HCT116 (cell line): Measurements from ENCODE around the gene RAP2B. TPM values are rescaled to one million over a fixed set of nuclear protein-coding genes. Genes with fewer than 3 reads are reported as not detected.

Experiments used
- ATAC-seq: fragments of 200-7000 bp; cut with Tn5 transposase; 2 replicates; pipeline ENCODE4 v1.9.1; 2020; ENCODE audit warnings: mild to moderate bottlenecking, moderate library complexity
- BruUV-seq: library from RNA; stranded (reverse); fragments of 400-500 nt; replicated peaks from 2 replicates; lab custom pipeline; 2021; lab: Mats Ljungman, UMichigan
- CTCF ChIA-PET: fragments of 300-600 bp; sonication (Branson Sonifier 250); formaldehyde crosslinking; loops from one replicate; lab custom pipeline; 2021; ENCODE audit warnings: antibody characterized with exemption; lab: Charles Lee
- POLR2A ChIA-PET: fragments of 300-600, 350-600 bp; sonication (Branson Sonifier 250); formaldehyde crosslinking; loops from one replicate; lab custom pipeline; 2021; ENCODE audit warnings: antibody characterized with exemption; lab: Charles Lee
- RAD21 ChIA-PET, 2 experiments: fragments of 300-600 bp; sonication (Branson Sonifier 250); formaldehyde crosslinking; loops; one replicate each; lab custom pipeline; 2023; ENCODE audit warnings: low total read pairs in 2 of 2; ENCODE audit not compliant: uncharacterized antibody in 2 of 2, unreplicated experiment in 2 of 2, low non-redundant PET in 1 of 2; lab: Charles Lee
- DNase-seq: peaks from one replicate; pipeline ENCODE4 v3.0.0-alpha.2; 2010; ENCODE audit warnings: low read depth, low spot score
- H2AFZ ChIP-seq: fragments of 200-600 bp; shearing (Covaris generic), sonication (generic); 2 replicates; pipeline ENCODE4 v1.6.1; 2017; ENCODE audit warnings: low read depth, mixed run types, mixed read lengths, antibody characterized with exemption, low read length; ENCODE audit not compliant: poor library complexity, severe bottlenecking
- H3K27ac ChIP-seq: 2 replicates; pipeline ENCODE4 v1.5.1; 2012; ENCODE audit warnings: low read depth, low read length
- H3K27me3 ChIP-seq: fragments of 200-600 bp; sonication (generic); 2 replicates; pipeline ENCODE4 v1.6.1; 2016; ENCODE audit warnings: mixed run types, low read length, mixed read lengths; ENCODE audit not compliant: insufficient read depth
- H3K36me3 ChIP-seq, 2 experiments: fragments of 200-500 bp in 1 of 2; fragments of 200-600 bp in 1 of 2; sonication (Bioruptor generic) in 1 of 2; sonication (generic) in 1 of 2; 2 replicates each; pipeline versions ENCODE4 v1.5.1 to v1.6.1; 2014 to 2016; ENCODE audit warnings: low read length in 2 of 2, inconsistent platforms in 1 of 2, mixed read lengths in 1 of 2, mixed run types in 1 of 2; ENCODE audit not compliant: insufficient read depth in 2 of 2, control insufficient read depth in 1 of 2
- H3K4me1 ChIP-seq, 2 experiments: fragments of 200-600 bp in 1 of 2; sonication (generic) in 1 of 2; 2 replicates each; pipeline versions ENCODE4 v1.5.1 to v1.6.1; 2012 to 2017; ENCODE audit warnings: low read length in 2 of 2, inconsistent platforms in 1 of 2, mild to moderate bottlenecking in 1 of 2, mixed read lengths in 1 of 2, mixed run types in 1 of 2, moderate library complexity in 1 of 2; ENCODE audit not compliant: insufficient read depth in 2 of 2, control insufficient read depth in 1 of 2
- H3K4me2 ChIP-seq: fragments of 200-600 bp; sonication (generic); 2 replicates; pipeline ENCODE4 v1.6.1; 2017; ENCODE audit warnings: mixed run types, low read length, mixed read lengths
- H3K4me3 ChIP-seq, 2 experiments: fragments of 200-600 bp in 1 of 2; sonication (generic) in 1 of 2; replicated peaks in 1 of 2; 2 replicates each; pipeline ENCODE4 v1.5.1; 2011 to 2016; ENCODE audit warnings: low read length in 2 of 2, control low read depth in 1 of 2, low read depth in 1 of 2, mild to moderate bottlenecking in 1 of 2, mixed read lengths in 1 of 2, mixed run types in 1 of 2
- H3K79me2 ChIP-seq: fragments of 200-600 bp; sonication (generic); 2 replicates; pipeline ENCODE4 v1.6.1; 2017; ENCODE audit warnings: mild to moderate bottlenecking, mixed run types, low read length, moderate library complexity, mixed read lengths; ENCODE audit not compliant: insufficient read depth
- H3K9ac ChIP-seq: fragments of 200-600 bp; sonication (generic); 2 replicates; pipeline ENCODE4 v1.6.1; 2016; ENCODE audit warnings: low read length, mixed read lengths
- H3K9me2 ChIP-seq: fragments of 200-600 bp; sonication (generic), shearing (Covaris generic); 2 replicates; pipeline ENCODE4 v1.6.1; 2017; ENCODE audit warnings: mixed run types, mild to moderate bottlenecking, moderate library complexity; ENCODE audit not compliant: insufficient read depth
- H3K9me3 ChIP-seq, 2 experiments: fragments of 200-500 bp in 1 of 2; fragments of 200-600 bp in 1 of 2; sonication (Bioruptor generic) in 1 of 2; sonication (generic) in 1 of 2; 2 replicates each; pipeline ENCODE4 v1.6.1; 2014 to 2017; ENCODE audit warnings: low read length in 2 of 2, mixed read lengths in 2 of 2, inconsistent platforms in 1 of 2, low read depth in 1 of 2, mild to moderate bottlenecking in 1 of 2, mixed run types in 1 of 2, moderate library complexity in 1 of 2; ENCODE audit not compliant: control insufficient read depth in 1 of 2, insufficient read depth in 1 of 2
- H4K20me1 ChIP-seq: fragments of 200-600 bp; sonication (generic), shearing (Covaris generic); 2 replicates; pipeline ENCODE4 v1.6.1; 2017; ENCODE audit warnings: mixed run types, mild to moderate bottlenecking, moderate library complexity; ENCODE audit not compliant: insufficient read depth
- EZH2 ChIP-seq: fragments of 200-600 bp; sonication (generic); IDR thresholded peaks from 2 replicates; pipeline ENCODE4 v1.6.1; 2017; ENCODE audit warnings: antibody characterized with exemption, mixed run types
- EZH2phosphoT487 ChIP-seq: fragments of 200-600 bp; IDR thresholded peaks from 2 replicates; pipeline ENCODE4 v1.6.1; 2018; ENCODE audit warnings: antibody characterized with exemption, borderline replicate concordance
- FOSL1 ChIP-seq: IDR thresholded peaks from 2 replicates; pipeline ENCODE4 v1.6.1; 2012; ENCODE audit warnings: low read depth
- JUND ChIP-seq: IDR thresholded peaks from 2 replicates; pipeline ENCODE4 v1.6.1; 2012
- POLR2AphosphoS5 ChIP-seq: IDR thresholded peaks from 2 replicates; pipeline ENCODE4 v1.6.1; 2011; ENCODE audit warnings: mild to moderate bottlenecking, low read depth, low read length, moderate library complexity
- RAD21 ChIP-seq: IDR thresholded peaks from 2 replicates; pipeline ENCODE4 v1.6.1; 2012; ENCODE audit warnings: low read depth, mild to moderate bottlenecking
- SIN3A ChIP-seq: IDR thresholded peaks from 2 replicates; pipeline ENCODE4 v1.6.1; 2012; ENCODE audit warnings: low read depth
- SP1 ChIP-seq: IDR thresholded peaks from 2 replicates; pipeline ENCODE4 v1.6.1; 2012; ENCODE audit warnings: low read depth
- ZFX ChIP-seq: fragments of 450-650 bp; IDR thresholded peaks from 2 replicates; pipeline ENCODE4 v1.6.1; 2017
- intact Hi-C: fragments of 100-400 bp; cut with micrococcal nuclease; formaldehyde crosslinking; loops from 2 replicates; pipeline ENCODE4 v1.10.0; 2022
- total RNA-seq: library from RNA; stranded (reverse); gene quantifications from one replicate; pipeline ENCODE4 v1.2.1, GENCODE V29; 2021; ENCODE audit not compliant: unreplicated experiment
- TF ChIP-seq, protein P1 (sequence below): IDR thresholded peaks from 2 replicates; pipeline ENCODE4 v1.6.1; 2011; ENCODE audit warnings: mild to moderate bottlenecking, low read length, moderate library complexity; ENCODE audit not compliant: insufficient replicate concordance; ENCODE audit errors: extremely low read depth
- TF ChIP-seq, protein P2 (sequence below): IDR thresholded peaks from 2 replicates; pipeline ENCODE4 v1.6.1; 2012
- TF ChIP-seq, protein P3 (sequence below): IDR thresholded peaks from 2 replicates; pipeline ENCODE4 v1.6.1; 2012
- TF ChIP-seq, protein P4 (sequence below), 3 experiments: fragments of 200-600 bp in 1 of 3; sonication (generic) in 1 of 3; IDR thresholded peaks in 2 of 3; conservative IDR thresholded peaks in 1 of 3; 2 replicates each; pipeline ENCODE4 v1.5.1; 2012 to 2017; ENCODE audit warnings: low read depth in 2 of 3, low read length in 2 of 3, antibody characterized with exemption in 1 of 3, borderline replicate concordance in 1 of 3, control low read depth in 1 of 3, mild to moderate bottlenecking in 1 of 3, mixed read lengths in 1 of 3, mixed run types in 1 of 3, moderate library complexity in 1 of 3; ENCODE audit not compliant: insufficient read depth in 1 of 3
- TF ChIP-seq, protein P5 (sequence below): IDR thresholded peaks from 2 replicates; pipeline ENCODE4 v1.6.1; 2012; ENCODE audit warnings: low read depth

Gene RAP2B
- total RNA-seq, 1 experiment from 2014 or later, result 24.2 TPM

DNA sequence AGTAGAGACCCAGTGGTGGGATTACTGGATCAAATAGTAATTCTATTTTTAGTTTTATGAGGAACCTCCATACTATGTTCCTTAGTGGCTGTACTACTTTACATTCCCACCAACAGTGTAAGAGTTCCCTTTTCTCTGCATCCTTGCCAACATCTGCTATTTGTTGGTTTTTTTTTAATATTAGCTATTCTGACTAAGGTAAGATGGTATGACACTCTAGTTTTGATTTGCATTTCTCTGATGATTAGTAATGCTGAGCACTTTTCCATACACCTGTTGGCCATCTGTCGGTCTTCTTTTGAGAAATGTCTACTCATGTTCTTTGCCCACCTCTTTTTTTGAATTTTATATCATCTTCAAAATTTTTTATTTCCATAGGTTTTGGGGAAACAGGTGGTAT is 34.2 kb upstream of the RAP2B start:
- Histone ChIP-seq H3K4me1 (peaks cover 11 to 19% of the 10 kb centered on the region in 2 experiments), H3K9me3 (no peaks in the 10 kb centered on the region), H2AFZ (no peak overlapping the region), H4K20me1 (no peaks in the 10 kb centered on the region)
- RAD21 ChIA-PET, result no interaction called here
- intact Hi-C loops, result no loop called here
- no TSS peak for BruUV-seq
- TF ChIP-seq JUND (no peak), SP1 (no peak), RAD21 (no peak), ZFX (no peak), POLR2AphosphoS5 (no peak), SIN3A (no peak), EZH2phosphoT487 (no peak), FOSL1 (no peak), EZH2 (no peak)
- TF ChIP-seq, protein P1, sequence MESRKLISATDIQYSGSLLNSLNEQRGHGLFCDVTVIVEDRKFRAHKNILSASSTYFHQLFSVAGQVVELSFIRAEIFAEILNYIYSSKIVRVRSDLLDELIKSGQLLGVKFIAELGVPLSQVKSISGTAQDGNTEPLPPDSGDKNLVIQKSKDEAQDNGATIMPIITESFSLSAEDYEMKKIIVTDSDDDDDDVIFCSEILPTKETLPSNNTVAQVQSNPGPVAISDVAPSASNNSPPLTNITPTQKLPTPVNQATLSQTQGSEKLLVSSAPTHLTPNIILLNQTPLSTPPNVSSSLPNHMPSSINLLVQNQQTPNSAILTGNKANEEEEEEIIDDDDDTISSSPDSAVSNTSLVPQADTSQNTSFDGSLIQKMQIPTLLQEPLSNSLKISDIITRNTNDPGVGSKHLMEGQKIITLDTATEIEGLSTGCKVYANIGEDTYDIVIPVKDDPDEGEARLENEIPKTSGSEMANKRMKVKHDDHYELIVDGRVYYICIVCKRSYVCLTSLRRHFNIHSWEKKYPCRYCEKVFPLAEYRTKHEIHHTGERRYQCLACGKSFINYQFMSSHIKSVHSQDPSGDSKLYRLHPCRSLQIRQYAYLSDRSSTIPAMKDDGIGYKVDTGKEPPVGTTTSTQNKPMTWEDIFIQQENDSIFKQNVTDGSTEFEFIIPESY, result no peak
- TF ChIP-seq, protein P2, sequence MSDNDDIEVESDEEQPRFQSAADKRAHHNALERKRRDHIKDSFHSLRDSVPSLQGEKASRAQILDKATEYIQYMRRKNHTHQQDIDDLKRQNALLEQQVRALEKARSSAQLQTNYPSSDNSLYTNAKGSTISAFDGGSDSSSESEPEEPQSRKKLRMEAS, result no peak
- TF ChIP-seq, protein P3, sequence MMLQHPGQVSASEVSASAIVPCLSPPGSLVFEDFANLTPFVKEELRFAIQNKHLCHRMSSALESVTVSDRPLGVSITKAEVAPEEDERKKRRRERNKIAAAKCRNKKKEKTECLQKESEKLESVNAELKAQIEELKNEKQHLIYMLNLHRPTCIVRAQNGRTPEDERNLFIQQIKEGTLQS, result no peak
- TF ChIP-seq, protein P4, sequence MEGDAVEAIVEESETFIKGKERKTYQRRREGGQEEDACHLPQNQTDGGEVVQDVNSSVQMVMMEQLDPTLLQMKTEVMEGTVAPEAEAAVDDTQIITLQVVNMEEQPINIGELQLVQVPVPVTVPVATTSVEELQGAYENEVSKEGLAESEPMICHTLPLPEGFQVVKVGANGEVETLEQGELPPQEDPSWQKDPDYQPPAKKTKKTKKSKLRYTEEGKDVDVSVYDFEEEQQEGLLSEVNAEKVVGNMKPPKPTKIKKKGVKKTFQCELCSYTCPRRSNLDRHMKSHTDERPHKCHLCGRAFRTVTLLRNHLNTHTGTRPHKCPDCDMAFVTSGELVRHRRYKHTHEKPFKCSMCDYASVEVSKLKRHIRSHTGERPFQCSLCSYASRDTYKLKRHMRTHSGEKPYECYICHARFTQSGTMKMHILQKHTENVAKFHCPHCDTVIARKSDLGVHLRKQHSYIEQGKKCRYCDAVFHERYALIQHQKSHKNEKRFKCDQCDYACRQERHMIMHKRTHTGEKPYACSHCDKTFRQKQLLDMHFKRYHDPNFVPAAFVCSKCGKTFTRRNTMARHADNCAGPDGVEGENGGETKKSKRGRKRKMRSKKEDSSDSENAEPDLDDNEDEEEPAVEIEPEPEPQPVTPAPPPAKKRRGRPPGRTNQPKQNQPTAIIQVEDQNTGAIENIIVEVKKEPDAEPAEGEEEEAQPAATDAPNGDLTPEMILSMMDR (IDR thresholded peaks at IDR 0.05 in 2 of 3, conservative IDR thresholded peaks at IDR 0.05 in 1 of 3; ENCODE audit: borderline replicate concordance in 1 of 3, insufficient read depth in 1 of 3, low read depth in 2 of 3, low read length in 2 of 3), result no peak
- TF ChIP-seq, protein P5, sequence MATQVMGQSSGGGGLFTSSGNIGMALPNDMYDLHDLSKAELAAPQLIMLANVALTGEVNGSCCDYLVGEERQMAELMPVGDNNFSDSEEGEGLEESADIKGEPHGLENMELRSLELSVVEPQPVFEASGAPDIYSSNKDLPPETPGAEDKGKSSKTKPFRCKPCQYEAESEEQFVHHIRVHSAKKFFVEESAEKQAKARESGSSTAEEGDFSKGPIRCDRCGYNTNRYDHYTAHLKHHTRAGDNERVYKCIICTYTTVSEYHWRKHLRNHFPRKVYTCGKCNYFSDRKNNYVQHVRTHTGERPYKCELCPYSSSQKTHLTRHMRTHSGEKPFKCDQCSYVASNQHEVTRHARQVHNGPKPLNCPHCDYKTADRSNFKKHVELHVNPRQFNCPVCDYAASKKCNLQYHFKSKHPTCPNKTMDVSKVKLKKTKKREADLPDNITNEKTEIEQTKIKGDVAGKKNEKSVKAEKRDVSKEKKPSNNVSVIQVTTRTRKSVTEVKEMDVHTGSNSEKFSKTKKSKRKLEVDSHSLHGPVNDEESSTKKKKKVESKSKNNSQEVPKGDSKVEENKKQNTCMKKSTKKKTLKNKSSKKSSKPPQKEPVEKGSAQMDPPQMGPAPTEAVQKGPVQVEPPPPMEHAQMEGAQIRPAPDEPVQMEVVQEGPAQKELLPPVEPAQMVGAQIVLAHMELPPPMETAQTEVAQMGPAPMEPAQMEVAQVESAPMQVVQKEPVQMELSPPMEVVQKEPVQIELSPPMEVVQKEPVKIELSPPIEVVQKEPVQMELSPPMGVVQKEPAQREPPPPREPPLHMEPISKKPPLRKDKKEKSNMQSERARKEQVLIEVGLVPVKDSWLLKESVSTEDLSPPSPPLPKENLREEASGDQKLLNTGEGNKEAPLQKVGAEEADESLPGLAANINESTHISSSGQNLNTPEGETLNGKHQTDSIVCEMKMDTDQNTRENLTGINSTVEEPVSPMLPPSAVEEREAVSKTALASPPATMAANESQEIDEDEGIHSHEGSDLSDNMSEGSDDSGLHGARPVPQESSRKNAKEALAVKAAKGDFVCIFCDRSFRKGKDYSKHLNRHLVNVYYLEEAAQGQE, result no peak
- TF ChIP-seq, all 23 proteins: peak for 0
- ChIA-PET CTCF (no interaction called here), POLR2A (no interaction called here)
- H3K27ac ChIP-seq, result no peak overlapping the region
- ATAC-seq (no peak), DNase-seq (no peak)
- H3K27me3 ChIP-seq, result no peaks in the 10 kb centered on the region
- no peak overlapping the region for H3K9ac ChIP-seq
- no peaks in the 10 kb centered on the region for H3K79me2 ChIP-seq
- H3K4me3 ChIP-seq, result no peak overlapping the region
- no peaks in the 10 kb centered on the region for H3K9me2 ChIP-seq
- no peak overlapping the region for H3K4me2 ChIP-seq
- H3K36me3 ChIP-seq, result no peaks in the 10 kb centered on the region
